NB4 (cell line): ENCODE measurements around the gene ABLIM2.

ENCODE experiments used
- CTCF ChIP-seq: IDR thresholded peaks from one replicate; pipeline ENCODE4 v1.5.1; 2012; ENCODE audit warnings: low read depth, low read length
- TF ChIP-seq, protein P1 (sequence below): IDR thresholded peaks from 2 replicates; pipeline ENCODE4 v1.6.1; 2011; ENCODE audit warnings: low read depth, low read length

DNA sequence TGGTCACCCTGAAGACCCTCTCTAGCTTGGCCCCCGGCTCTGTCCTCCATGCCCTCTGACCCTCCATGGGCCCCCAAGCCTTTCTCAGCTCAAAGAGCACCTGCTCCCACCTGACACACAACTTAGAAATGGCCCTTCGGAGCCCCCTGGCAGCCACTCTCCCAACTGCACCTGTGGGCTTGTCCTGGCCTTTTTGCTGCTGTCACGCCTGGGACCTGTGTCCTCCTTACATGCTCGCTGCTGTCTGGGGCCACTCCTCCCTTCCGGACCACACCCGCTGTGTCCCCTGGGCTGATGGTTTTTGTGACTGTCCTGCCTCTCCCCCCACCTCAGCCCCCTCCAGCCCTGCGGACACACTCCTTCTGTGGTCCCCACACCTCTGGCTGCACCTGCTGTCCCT is 112.7 kb downstream of the ABLIM2 start:
- no peak for TF ChIP-seq CTCF
- TF ChIP-seq, protein P1, sequence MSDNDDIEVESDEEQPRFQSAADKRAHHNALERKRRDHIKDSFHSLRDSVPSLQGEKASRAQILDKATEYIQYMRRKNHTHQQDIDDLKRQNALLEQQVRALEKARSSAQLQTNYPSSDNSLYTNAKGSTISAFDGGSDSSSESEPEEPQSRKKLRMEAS = no peak
